Keratinocyte (primary cell): ENCODE measurements around the gene EAF2. TPM values are rescaled to one million over a fixed set of nuclear protein-coding genes. Genes with fewer than 3 reads are reported as not detected.

Source experiments
- DNase-seq: peaks from one replicate; pipeline ENCODE4 v3.0.0-alpha.2; 2011; ENCODE audit warnings: low read depth, missing footprints, low spot score
- FAIRE-seq: peaks from 2 replicates; lab custom pipeline; 2011; peaks lifted over from hg19 to GRCh38; lab: Jason Lieb, UNC
- H2AFZ ChIP-seq: 2 replicates; pipeline ENCODE4 v1.6.0; 2012; ENCODE audit warnings: low read length, control low read depth, inconsistent platforms; ENCODE audit not compliant: control insufficient read depth
- H3K27ac ChIP-seq: 2 replicates; pipeline ENCODE4 v1.5.1; 2011; ENCODE audit warnings: low read length; ENCODE audit not compliant: control insufficient read depth, insufficient read depth
- H3K27me3 ChIP-seq: 3 replicates; pipeline ENCODE4 v1.6.0; 2011; ENCODE audit warnings: low read length; ENCODE audit not compliant: control insufficient read depth, insufficient read depth; ENCODE audit errors: extremely low read depth
- H3K36me3 ChIP-seq, 2 experiments: 2 replicates in 1 of 2; 3 replicates in 1 of 2; pipeline ENCODE4 v1.5.1; 2011; ENCODE audit warnings: low read length in 2 of 2, mild to moderate bottlenecking in 1 of 2; ENCODE audit not compliant: control insufficient read depth in 2 of 2, insufficient read depth in 2 of 2; ENCODE audit errors: extremely low read depth in 1 of 2
- H3K4me1 ChIP-seq: 3 replicates; pipeline ENCODE4 v1.5.1; 2011; ENCODE audit warnings: low read length; ENCODE audit not compliant: control insufficient read depth, insufficient read depth; ENCODE audit errors: extremely low read depth
- H3K4me2 ChIP-seq: 3 replicates; pipeline ENCODE4 v1.6.0; 2011; ENCODE audit warnings: low read depth, low read length; ENCODE audit not compliant: control insufficient read depth, insufficient read depth; ENCODE audit errors: extremely low read depth
- H3K4me3 ChIP-seq, 3 experiments: fragments of 200-600 bp in 1 of 3; sonication (generic) in 1 of 3; 2 replicates in 2 of 3; 3 replicates in 1 of 3; pipeline ENCODE4 v1.5.1; 2011 to 2016; ENCODE audit warnings: low read length in 3 of 3, mild to moderate bottlenecking in 3 of 3, control low read depth in 2 of 3, inconsistent platforms in 1 of 3, low read depth in 1 of 3, mixed read lengths in 1 of 3, mixed run types in 1 of 3, moderate library complexity in 1 of 3; ENCODE audit not compliant: control insufficient read depth in 2 of 3, insufficient read depth in 2 of 3; ENCODE audit errors: extremely low read depth in 1 of 3
- H3K79me2 ChIP-seq: 2 replicates; pipeline ENCODE4 v1.6.0; 2012; ENCODE audit warnings: low read length; ENCODE audit not compliant: control insufficient read depth, insufficient read depth
- H3K9ac ChIP-seq: 3 replicates; pipeline ENCODE4 v1.6.0; 2011; ENCODE audit warnings: low read length; ENCODE audit not compliant: control insufficient read depth, insufficient read depth; ENCODE audit errors: extremely low read depth
- H3K9me1 ChIP-seq: 3 replicates; pipeline ENCODE4 v1.6.0; 2011; ENCODE audit warnings: low read length; ENCODE audit not compliant: control insufficient read depth, insufficient read depth; ENCODE audit errors: extremely low read depth
- H3K9me3 ChIP-seq: 2 replicates; pipeline ENCODE4 v1.5.1; 2012; ENCODE audit warnings: low read depth, low read length; ENCODE audit not compliant: control insufficient read depth
- H4K20me1 ChIP-seq: 3 replicates; pipeline ENCODE4 v1.6.0; 2011; ENCODE audit warnings: low read length; ENCODE audit not compliant: control insufficient read depth, insufficient read depth; ENCODE audit errors: extremely low read depth
- EZH2 ChIP-seq: IDR thresholded peaks from one replicate; pipeline ENCODE4 v1.6.1; 2012; ENCODE audit warnings: inconsistent platforms, mild to moderate bottlenecking, low read length, moderate library complexity
- dilution Hi-C: fragments of 300-500 bp; cut with MboI; formaldehyde crosslinking; loops from one replicate; pipeline ENCODE4 v1.7.0; 2020; ENCODE audit warnings: low sequenced_read_pairs; ENCODE audit not compliant: extremely low pct_ligation_motif_present
- polyA plus RNA-seq, 5 experiments: library from polyadenylated mRNA; depleted of rRNA in 3 of 5; stranded (reverse) in 3 of 5; stranded (forward) in 1 of 5; unstranded in 1 of 5; fragments of >200 nt; gene quantifications; 1 replicate in 1 of 5; 2 replicates in 3 of 5; 3 replicates in 1 of 5; pipeline versions ENCODE4 v1.2.1 to v1.2.3, GENCODE V29; 2011 to 2012; ENCODE audit warnings: missing spikeins in 2 of 5, low read depth in 1 of 5, low replicate concordance in 1 of 5
- TF ChIP-seq, protein P1 (sequence below), 3 experiments: IDR thresholded peaks in 1 of 3; conservative IDR thresholded peaks in 1 of 3; optimal IDR thresholded peaks in 1 of 3; 2 replicates in 2 of 3; 3 replicates in 1 of 3; pipeline versions ENCODE3 to v1.5.1; 2011; ENCODE audit warnings: low read length in 3 of 3, mild to moderate bottlenecking in 3 of 3, moderate library complexity in 2 of 3, control low read depth in 1 of 3, inconsistent platforms in 1 of 3; ENCODE audit not compliant: insufficient read depth in 2 of 3; ENCODE audit errors: extremely low read depth in 1 of 3

Gene EAF2
- polyA plus RNA-seq, 1 donor (not counting 4 experiments of a cell fraction or from before 2014, with no cell fraction given), result 4.4 TPM

DNA sequence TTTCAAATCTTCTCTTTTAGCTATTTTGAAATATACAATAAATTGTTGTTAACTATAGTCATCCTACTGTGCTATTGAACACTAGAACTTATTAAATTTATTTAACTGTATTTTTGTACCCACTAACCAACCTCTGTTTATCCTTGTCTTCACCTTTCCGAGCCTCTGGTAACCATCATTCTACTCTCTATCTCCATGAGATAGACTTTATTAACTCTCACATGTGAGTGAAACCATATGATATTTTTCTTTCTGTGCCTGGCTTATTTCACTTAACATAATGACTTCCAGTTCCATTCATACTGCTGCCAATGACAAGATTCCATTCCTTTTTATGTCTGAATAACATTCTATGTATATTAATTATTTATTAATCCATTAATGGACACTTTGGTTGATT lies 43.4 kb downstream of the EAF2 start:
- Histone ChIP-seq H3K4me2 (no peak overlapping the region), H2AFZ (no peak overlapping the region), H3K4me3 (no peak overlapping the region), H3K9me3 (no peaks in the 10 kb centered on the region), H3K36me3 (no peaks in the 10 kb centered on the region), H3K79me2 (no peaks in the 10 kb centered on the region), H3K9me1 (no peaks in the 10 kb centered on the region), H4K20me1 (no peaks in the 10 kb centered on the region), H3K9ac (no peak overlapping the region), H3K27me3 (no peaks in the 10 kb centered on the region), H3K27ac (no peak overlapping the region), H3K4me1 (no peaks in the 10 kb centered on the region)
- DNase-seq (no peak), FAIRE-seq (no peak)
- TF ChIP-seq, protein P1, sequence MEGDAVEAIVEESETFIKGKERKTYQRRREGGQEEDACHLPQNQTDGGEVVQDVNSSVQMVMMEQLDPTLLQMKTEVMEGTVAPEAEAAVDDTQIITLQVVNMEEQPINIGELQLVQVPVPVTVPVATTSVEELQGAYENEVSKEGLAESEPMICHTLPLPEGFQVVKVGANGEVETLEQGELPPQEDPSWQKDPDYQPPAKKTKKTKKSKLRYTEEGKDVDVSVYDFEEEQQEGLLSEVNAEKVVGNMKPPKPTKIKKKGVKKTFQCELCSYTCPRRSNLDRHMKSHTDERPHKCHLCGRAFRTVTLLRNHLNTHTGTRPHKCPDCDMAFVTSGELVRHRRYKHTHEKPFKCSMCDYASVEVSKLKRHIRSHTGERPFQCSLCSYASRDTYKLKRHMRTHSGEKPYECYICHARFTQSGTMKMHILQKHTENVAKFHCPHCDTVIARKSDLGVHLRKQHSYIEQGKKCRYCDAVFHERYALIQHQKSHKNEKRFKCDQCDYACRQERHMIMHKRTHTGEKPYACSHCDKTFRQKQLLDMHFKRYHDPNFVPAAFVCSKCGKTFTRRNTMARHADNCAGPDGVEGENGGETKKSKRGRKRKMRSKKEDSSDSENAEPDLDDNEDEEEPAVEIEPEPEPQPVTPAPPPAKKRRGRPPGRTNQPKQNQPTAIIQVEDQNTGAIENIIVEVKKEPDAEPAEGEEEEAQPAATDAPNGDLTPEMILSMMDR (optimal IDR thresholded peaks at IDR 0.05 in 1 of 3, IDR thresholded peaks at IDR 0.05 in 1 of 3, conservative IDR thresholded peaks at IDR 0.05 in 1 of 3; ENCODE audit: extremely low read depth in 1 of 3, insufficient read depth in 2 of 3, low read length in 3 of 3), result no peak
- TF ChIP-seq EZH2, result no peak
- dilution Hi-C loops, result no loop called here

GRCh38 chr3:121883507-121883906 lies 48.5 kb downstream of the EAF2 start:
- H2AFZ ChIP-seq, result no peak overlapping the region
- H3K36me3 ChIP-seq, result no peaks in the 10 kb centered on the region
- no peak overlapping the region for H3K9ac ChIP-seq
- no peaks in the 10 kb centered on the region for H3K9me1 ChIP-seq
- dilution Hi-C loops, result no loop called here
- no peaks in the 10 kb centered on the region for H3K27me3 ChIP-seq
- H4K20me1 ChIP-seq, result no peaks in the 10 kb centered on the region
- H3K27ac ChIP-seq, result no peak overlapping the region
- DNase-seq, result no peak
- H3K4me1 ChIP-seq, result no peaks in the 10 kb centered on the region
- H3K4me2 ChIP-seq, result no peak overlapping the region
- H3K79me2 ChIP-seq, result no peaks in the 10 kb centered on the region
- FAIRE-seq, result peak; percentile 17
- no peak overlapping the region for H3K4me3 ChIP-seq
- TF ChIP-seq EZH2, result no peak
- TF ChIP-seq, protein P1 (optimal IDR thresholded peaks at IDR 0.05 in 1 of 3, IDR thresholded peaks at IDR 0.05 in 1 of 3, conservative IDR thresholded peaks at IDR 0.05 in 1 of 3; ENCODE audit: extremely low read depth in 1 of 3, insufficient read depth in 2 of 3, low read length in 3 of 3), result peak; percentile 38 to 62 (median 39)
- no peaks in the 10 kb centered on the region for H3K9me3 ChIP-seq
